Mesenchymal stem cell (in vitro differentiated cells and primary cell): ENCODE results near the gene TMPRSS13.

Source experiments
- DNase-seq: peaks from one replicate; pipeline ENCODE4 v3.0.0-alpha.2; 2013
- H2AFZ ChIP-seq: one replicate; pipeline ENCODE4 v1.6.1; 2013; ENCODE audit warnings: low read depth, mild to moderate bottlenecking, control low read depth, inconsistent platforms, low read length, moderate library complexity
- H2AK5ac ChIP-seq: 2 replicates; pipeline ENCODE4 v1.6.1; 2013; ENCODE audit warnings: low read length, moderate library complexity, mild to moderate bottlenecking, inconsistent platforms; ENCODE audit not compliant: severe bottlenecking
- H2BK120ac ChIP-seq: one replicate; pipeline ENCODE4 v1.6.1; 2013; ENCODE audit warnings: low read depth, mild to moderate bottlenecking, inconsistent platforms, low read length, moderate library complexity
- H2BK12ac ChIP-seq, 2 experiments: one replicate each; pipeline ENCODE4 v1.6.1; 2013; ENCODE audit warnings: inconsistent platforms in 2 of 2, low read length in 2 of 2, mild to moderate bottlenecking in 2 of 2, moderate library complexity in 2 of 2, control low read depth in 1 of 2
- H2BK15ac ChIP-seq: one replicate; pipeline ENCODE4 v1.6.1; 2013; ENCODE audit warnings: mild to moderate bottlenecking, low read depth, inconsistent platforms; ENCODE audit not compliant: poor library complexity, severe bottlenecking
- H2BK5ac ChIP-seq: 2 replicates; pipeline ENCODE4 v1.6.1; 2013; ENCODE audit warnings: low read depth, mild to moderate bottlenecking, low read length, control low read depth, inconsistent platforms; ENCODE audit not compliant: poor library complexity, severe bottlenecking
- H3K14ac ChIP-seq, 2 experiments: one replicate each; pipeline ENCODE4 v1.6.1; 2013; ENCODE audit warnings: inconsistent platforms in 2 of 2, low read length in 2 of 2, control low read depth in 1 of 2, mild to moderate bottlenecking in 1 of 2, moderate library complexity in 1 of 2
- H3K18ac ChIP-seq, 2 experiments: one replicate each; pipeline ENCODE4 v1.6.1; 2013; ENCODE audit warnings: inconsistent platforms in 2 of 2, low read length in 2 of 2, control low read depth in 1 of 2, low read depth in 1 of 2, mild to moderate bottlenecking in 1 of 2
- H3K23ac ChIP-seq, 2 experiments: one replicate each; pipeline ENCODE4 v1.6.1; 2013; ENCODE audit warnings: inconsistent platforms in 2 of 2, low read length in 2 of 2, mild to moderate bottlenecking in 2 of 2, moderate library complexity in 2 of 2, control low read depth in 1 of 2
- H3K27ac ChIP-seq: 2 replicates; pipeline ENCODE4 v1.5.1; 2013; ENCODE audit warnings: mild to moderate bottlenecking, moderate library complexity, low read length, control low read depth, inconsistent platforms; ENCODE audit not compliant: poor library complexity, severe bottlenecking
- H3K27me3 ChIP-seq, 2 experiments: 2 replicates each; pipeline versions ENCODE4 v1.6.1 to v1.7.0; 2013; ENCODE audit warnings: low read length in 2 of 2, mild to moderate bottlenecking in 2 of 2, moderate library complexity in 2 of 2, control low read depth in 1 of 2, inconsistent platforms in 1 of 2; ENCODE audit not compliant: control insufficient read depth in 1 of 2, insufficient read depth in 1 of 2
- H3K36me3 ChIP-seq, 2 experiments: 2 replicates each; pipeline versions ENCODE4 v1.6.1 to v1.7.0; 2013; ENCODE audit warnings: low read length in 2 of 2, control low read depth in 1 of 2, inconsistent platforms in 1 of 2, low read depth in 1 of 2, mild to moderate bottlenecking in 1 of 2; ENCODE audit not compliant: insufficient read depth in 2 of 2, control insufficient read depth in 1 of 2
- H3K4ac ChIP-seq, 2 experiments: one replicate each; pipeline ENCODE4 v1.6.1; 2013; ENCODE audit warnings: inconsistent platforms in 2 of 2, low read length in 2 of 2, mild to moderate bottlenecking in 2 of 2, moderate library complexity in 2 of 2, control low read depth in 1 of 2, low read depth in 1 of 2
- H3K4me1 ChIP-seq: 2 replicates; pipeline ENCODE4 v1.6.1; 2013; ENCODE audit warnings: low read depth, low read length, control low read depth; ENCODE audit not compliant: control insufficient read depth, insufficient read depth
- H3K4me2 ChIP-seq: 2 replicates; pipeline ENCODE4 v1.6.1; 2013; ENCODE audit warnings: low read length, mild to moderate bottlenecking, inconsistent platforms; ENCODE audit not compliant: poor library complexity, severe bottlenecking
- H3K4me3 ChIP-seq, 2 experiments: 2 replicates each; pipeline versions ENCODE4 v1.5.1 to v1.7.0; 2013; ENCODE audit warnings: low read length in 2 of 2, mild to moderate bottlenecking in 2 of 2, control low read depth in 1 of 2, low read depth in 1 of 2; ENCODE audit not compliant: insufficient read depth in 1 of 2
- H3K79me1 ChIP-seq: replicated peaks from 2 replicates; pipeline ENCODE4 v1.6.1; 2013; ENCODE audit warnings: mild to moderate bottlenecking, control low read depth, low read length, inconsistent platforms; ENCODE audit not compliant: poor library complexity, severe bottlenecking
- H3K9ac ChIP-seq: 2 replicates; pipeline ENCODE4 v1.7.0; 2013; ENCODE audit warnings: mild to moderate bottlenecking, low read length, moderate library complexity
- H3K9me3 ChIP-seq: 2 replicates; pipeline ENCODE4 v1.7.0; 2013; ENCODE audit warnings: mild to moderate bottlenecking, low read length; ENCODE audit not compliant: control insufficient read depth
- H4K8ac ChIP-seq: one replicate; pipeline ENCODE4 v1.6.1; 2013; ENCODE audit warnings: inconsistent platforms, mild to moderate bottlenecking, low read length, moderate library complexity
- H4K91ac ChIP-seq: one replicate; pipeline ENCODE4 v1.6.1; 2013; ENCODE audit warnings: mild to moderate bottlenecking, low read length, inconsistent platforms
- WGBS: methylation state at CpG from one replicate; pipeline ENCODE4 v1.1.7; 2013; ENCODE audit warnings: mixed read lengths; 5-methylcytosine and 5-hydroxymethylcytosine counted together

Gene TMPRSS13

DNA sequence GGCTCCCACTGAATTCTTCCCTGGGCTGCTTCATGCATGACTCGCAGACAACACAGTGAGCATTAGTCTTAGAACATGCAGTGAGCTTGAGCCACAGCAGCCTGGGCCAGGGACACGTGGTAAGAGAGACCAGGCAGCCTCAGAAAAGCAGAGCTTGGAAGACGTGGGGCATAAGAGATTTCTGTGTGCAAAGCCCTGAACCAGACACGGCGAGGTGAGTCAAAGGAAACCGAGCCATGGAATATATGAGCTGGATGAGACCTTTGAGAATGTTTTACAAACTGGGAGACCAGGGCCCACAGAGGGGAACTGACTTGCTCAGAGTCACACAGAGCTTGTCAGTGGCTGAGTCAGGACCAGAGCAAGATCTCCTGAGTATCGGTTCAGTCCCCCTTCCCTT lies 44.2 kb downstream of the TMPRSS13 start:
- Histone ChIP-seq H3K27ac (peak overlapping the region; percentile 17), H2BK12ac (peak overlapping the region; percentile 34 to 95), H4K91ac (peak overlapping the region; percentile 5), H2BK120ac (peak overlapping the region; percentile 78), H3K36me3 (no peaks in the 10 kb centered on the region), H2AK5ac (no peak overlapping the region), H3K14ac (peak overlapping the region in 1 of 2 experiments; percentile 76), H3K23ac (no peak overlapping the region), H3K9ac (peak overlapping the region; percentile 84), H2BK5ac (no peak overlapping the region), H2AFZ (no peak overlapping the region), H3K4me1 (peaks cover 16% of the 10 kb centered on the region), H3K4me2 (no peak overlapping the region), H2BK15ac (no peak overlapping the region), H3K79me1 (no peaks in the 10 kb centered on the region), H3K4me3 (peak overlapping the region in 1 of 2 experiments; percentile 65), H3K4ac (peak overlapping the region; percentile 46 to 88), H3K27me3 (peaks cover 21 to 25% of the 10 kb centered on the region in 2 experiments), H3K18ac (peak overlapping the region; percentile 40 to 89), H4K8ac (no peak overlapping the region), H3K9me3 (no peaks in the 10 kb centered on the region)
- peak; percentile 92 for DNase-seq
- 39% methylated on average over 6 of the region's 7 CpGs for WGBS

DNA sequence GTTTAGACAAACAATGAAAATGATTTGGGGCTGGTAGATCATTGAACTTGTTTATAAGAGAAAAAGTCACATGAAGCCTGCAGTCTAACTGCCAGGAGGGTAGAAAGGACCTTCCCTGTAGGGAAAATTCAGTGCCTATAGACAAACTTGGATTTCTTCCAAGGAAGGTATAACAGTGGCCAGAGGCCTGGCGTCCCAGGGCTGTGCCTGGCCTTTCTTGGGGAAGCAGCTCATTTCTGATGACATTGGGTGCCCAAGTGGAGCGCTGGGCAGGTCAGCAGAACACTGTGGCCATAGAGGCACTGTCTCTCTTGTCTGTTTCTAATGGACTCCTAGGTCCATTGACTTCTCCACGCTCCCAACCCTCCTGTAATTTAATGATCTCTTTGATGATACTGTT lies 46.1 kb downstream of the TMPRSS13 start:
- no peaks in the 10 kb centered on the region for H3K36me3 ChIP-seq
- H2BK15ac ChIP-seq = no peak overlapping the region
- H2BK120ac ChIP-seq = no peak overlapping the region
- peak overlapping the region; percentile 5 to 42 for H3K4ac ChIP-seq
- H4K91ac ChIP-seq = no peak overlapping the region
- H2AFZ ChIP-seq = no peak overlapping the region
- H2BK12ac ChIP-seq = peak overlapping the region in 1 of 2 experiments; percentile 51
- WGBS = 84% methylated on average over 2 of the region's 3 CpGs
- no peaks in the 10 kb centered on the region for H3K79me1 ChIP-seq
- DNase-seq = no peak
- H2AK5ac ChIP-seq = no peak overlapping the region
- peaks cover 14% of the 10 kb centered on the region for H3K4me1 ChIP-seq
- no peak overlapping the region for H3K9ac ChIP-seq
- no peak overlapping the region for H2BK5ac ChIP-seq
- H3K9me3 ChIP-seq = no peaks in the 10 kb centered on the region
- H3K27ac ChIP-seq = no peak overlapping the region
- H3K18ac ChIP-seq = peak overlapping the region in 1 of 2 experiments; percentile 64
- no peak overlapping the region for H3K14ac ChIP-seq
- H3K23ac ChIP-seq = no peak overlapping the region
- peaks cover 33 to 45% of the 10 kb centered on the region in 2 experiments for H3K27me3 ChIP-seq
- no peak overlapping the region for H3K4me2 ChIP-seq
- H3K4me3 ChIP-seq = no peak overlapping the region
- H4K8ac ChIP-seq = no peak overlapping the region

DNA sequence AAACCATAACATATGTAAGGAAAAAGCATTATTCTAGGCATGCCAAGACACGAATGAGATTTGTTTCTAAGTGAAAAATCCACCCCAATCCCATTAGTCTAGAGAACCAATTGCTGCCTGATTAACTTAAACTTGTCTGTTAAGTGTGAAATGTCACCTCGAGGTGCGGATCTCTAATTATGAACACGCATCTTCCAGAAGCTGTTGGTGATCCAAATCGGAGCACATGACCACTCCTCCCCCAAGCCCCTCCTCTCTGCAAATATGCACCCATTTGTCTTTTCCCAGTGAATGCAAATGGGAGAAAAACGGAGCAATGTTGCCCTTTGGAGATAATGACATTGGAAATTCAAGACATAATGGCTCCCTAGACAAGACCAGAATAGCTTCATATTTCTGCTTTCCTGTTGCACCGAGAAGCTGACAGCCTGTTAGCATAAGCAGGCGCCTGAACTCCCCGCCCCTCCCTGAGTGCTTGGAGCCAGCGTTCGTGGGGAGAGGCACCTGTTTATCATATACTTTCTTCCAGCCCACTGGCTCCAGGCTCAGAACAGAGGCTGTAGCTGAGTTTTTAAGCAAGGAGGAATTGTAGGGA lies 46.8 kb downstream of the TMPRSS13 start:
- Histone ChIP-seq H3K79me1 (no peaks in the 10 kb centered on the region), H3K4ac (no peak overlapping the region), H3K4me3 (no peak overlapping the region), H2BK12ac (no peak overlapping the region), H2BK15ac (no peak overlapping the region), H3K27me3 (peaks cover 33 to 51% of the 10 kb centered on the region in 2 experiments), H3K36me3 (no peaks in the 10 kb centered on the region), H2BK5ac (no peak overlapping the region), H3K14ac (no peak overlapping the region), H3K23ac (no peak overlapping the region), H3K4me2 (no peak overlapping the region), H3K18ac (no peak overlapping the region), H2AFZ (no peak overlapping the region), H3K9ac (no peak overlapping the region), H4K8ac (no peak overlapping the region), H4K91ac (no peak overlapping the region), H2AK5ac (no peak overlapping the region), H2BK120ac (no peak overlapping the region), H3K4me1 (peaks cover 13% of the 10 kb centered on the region), H3K9me3 (no peaks in the 10 kb centered on the region), H3K27ac (no peak overlapping the region)
- WGBS = 54% methylated on average over 8 of the region's 11 CpGs
- DNase-seq = peak; percentile 25

DNA sequence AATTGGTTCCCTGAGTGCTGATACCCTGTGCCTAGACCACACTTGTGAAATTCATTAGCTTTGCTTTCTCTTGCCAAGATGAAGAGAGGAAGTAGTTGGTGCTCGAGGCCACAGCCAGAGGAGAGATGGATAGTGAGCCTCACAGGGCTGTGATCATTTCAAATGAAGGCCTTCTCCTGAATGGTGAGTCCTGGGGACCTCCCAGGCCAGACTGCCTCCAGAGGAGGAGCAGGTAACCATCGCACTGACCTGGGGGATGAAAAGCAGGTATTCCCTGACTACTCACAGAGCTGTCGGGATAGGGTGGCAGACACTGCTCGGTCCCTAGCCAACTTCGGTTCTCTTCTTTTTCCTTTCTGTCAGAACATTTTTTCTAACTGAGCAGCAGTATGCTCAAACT lies 48.0 kb downstream of the TMPRSS13 start:
- WGBS = 87% methylated on average over 5 of the region's 5 CpGs
- Histone ChIP-seq H3K27me3 (peaks cover 33 to 59% of the 10 kb centered on the region in 2 experiments), H3K18ac (no peak overlapping the region)

More for the DNA sequence above, 48.0 kb downstream of the TMPRSS13 start:
- H4K8ac ChIP-seq = no peak overlapping the region
- peak overlapping the region in 1 of 2 experiments; percentile 3 for H3K23ac ChIP-seq
- H3K4me3 ChIP-seq = no peak overlapping the region
- H2BK12ac ChIP-seq = no peak overlapping the region
- H2BK5ac ChIP-seq = no peak overlapping the region
- H3K4ac ChIP-seq = no peak overlapping the region
- no peak overlapping the region for H3K9ac ChIP-seq
- H3K4me2 ChIP-seq = no peak overlapping the region
- H3K14ac ChIP-seq = no peak overlapping the region
- no peak overlapping the region for H3K27ac ChIP-seq
- H3K4me1 ChIP-seq = peaks cover 17% of the 10 kb centered on the region
- H3K9me3 ChIP-seq = no peaks in the 10 kb centered on the region
- peaks cover 5% of the 10 kb centered on the region for H3K79me1 ChIP-seq
- H2AFZ ChIP-seq = no peak overlapping the region
- no peak overlapping the region for H2AK5ac ChIP-seq
- no peaks in the 10 kb centered on the region for H3K36me3 ChIP-seq
- H4K91ac ChIP-seq = no peak overlapping the region
- DNase-seq = no peak
- H2BK120ac ChIP-seq = no peak overlapping the region
- H2BK15ac ChIP-seq = no peak overlapping the region
